ENCODE results near the gene TRAPPC2L. TPM values are rescaled to one million over a fixed set of nuclear protein-coding genes. Genes with fewer than 3 reads are reported as not detected.
A peak's percentile ranks its signal among the peaks of the same experiment; 100 is the strongest.

TRAPPC2L gene
- total RNA-seq, 1 experiment from 2014 or later: 56.6 TPM

GRCh38 chr16:88899901-88900661, 43.2 kb downstream of the TRAPPC2L start:
- Histone ChIP-seq H3K4me3 (ENCODE audit: insufficient read depth, low read depth, low read length) (no peak overlapping the region), H3K36me3 (replicated peaks; ENCODE audit: control insufficient read depth, insufficient read depth, low read length) (no peaks in the 10 kb centered on the region)

GRCh38 chr16:88900662-88901052, 43.7 kb downstream of the TRAPPC2L start:
- no peaks in the 10 kb centered on the region for H3K36me3 ChIP-seq (replicated peaks; ENCODE audit: control insufficient read depth, insufficient read depth, low read length)
- no peak overlapping the region for H3K4me3 ChIP-seq (ENCODE audit: insufficient read depth, low read depth, low read length)
- H3K27me3 ChIP-seq (ENCODE audit: control insufficient read depth, insufficient read depth, low read length): no peaks in the 10 kb centered on the region
- no peak for DNase-seq

More at GRCh38 chr16:88899901-88900661, 43.2 kb downstream of the TRAPPC2L start:
- DNase-seq: no peak
- H3K27me3 ChIP-seq (ENCODE audit: control insufficient read depth, insufficient read depth, low read length): no peaks in the 10 kb centered on the region

GRCh38 chr16:88901718-88902337, 44.9 kb downstream of the TRAPPC2L start:
- Histone ChIP-seq H3K27me3 (ENCODE audit: control insufficient read depth, insufficient read depth, low read length) (no peaks in the 10 kb centered on the region), H3K4me3 (ENCODE audit: insufficient read depth, low read depth, low read length) (no peak overlapping the region), H3K36me3 (replicated peaks; ENCODE audit: control insufficient read depth, insufficient read depth, low read length) (no peaks in the 10 kb centered on the region)
- DNase-seq: peak; percentile 82

- no peak for DNase-seq
- Histone ChIP-seq H3K4me3 (ENCODE audit: insufficient read depth, low read depth, low read length) (no peak overlapping the region), H3K36me3 (replicated peaks; ENCODE audit: control insufficient read depth, insufficient read depth, low read length) (no peaks in the 10 kb centered on the region), H3K27me3 (ENCODE audit: control insufficient read depth, insufficient read depth, low read length) (no peaks in the 10 kb centered on the region)
Observed at GRCh38 chr16:88902744-88903143, 45.8 kb downstream of the TRAPPC2L start.

- no peak overlapping the region for H3K4me3 ChIP-seq (ENCODE audit: insufficient read depth, low read depth, low read length)
- no peaks in the 10 kb centered on the region for H3K36me3 ChIP-seq (replicated peaks; ENCODE audit: control insufficient read depth, insufficient read depth, low read length)
Observed at GRCh38 chr16:88903267-88903666, 46.3 kb downstream of the TRAPPC2L start.

GRCh38 chr16:88904676-88905365, 47.9 kb downstream of the TRAPPC2L start:
- no peaks in the 10 kb centered on the region for H3K27me3 ChIP-seq (ENCODE audit: control insufficient read depth, insufficient read depth, low read length)
- H3K36me3 ChIP-seq (replicated peaks; ENCODE audit: control insufficient read depth, insufficient read depth, low read length): no peaks in the 10 kb centered on the region
- DNase-seq: no peak
- H3K4me3 ChIP-seq (ENCODE audit: insufficient read depth, low read depth, low read length): no peak overlapping the region

More at GRCh38 chr16:88903267-88903666, 46.3 kb downstream of the TRAPPC2L start:
- no peak for DNase-seq
- H3K27me3 ChIP-seq (ENCODE audit: control insufficient read depth, insufficient read depth, low read length): no peaks in the 10 kb centered on the region

- no peaks in the 10 kb centered on the region for H3K36me3 ChIP-seq (replicated peaks; ENCODE audit: control insufficient read depth, insufficient read depth, low read length)
- no peaks in the 10 kb centered on the region for H3K27me3 ChIP-seq (ENCODE audit: control insufficient read depth, insufficient read depth, low read length)
- DNase-seq: peak; percentile 99
- no peak overlapping the region; the same call in 1 of the 2 replicates for H3K4me3 ChIP-seq (ENCODE audit: insufficient read depth, low read depth, low read length)
Observed at GRCh38 chr16:88905563-88905962, 48.6 kb downstream of the TRAPPC2L start.

- DNase-seq: no peak
- Histone ChIP-seq H3K4me3 (ENCODE audit: insufficient read depth, low read depth, low read length) (no peak overlapping the region), H3K36me3 (replicated peaks; ENCODE audit: control insufficient read depth, insufficient read depth, low read length) (no peaks in the 10 kb centered on the region), H3K27me3 (ENCODE audit: control insufficient read depth, insufficient read depth, low read length) (no peaks in the 10 kb centered on the region)
Observed at GRCh38 chr16:88906020-88906419, 49.1 kb downstream of the TRAPPC2L start.

- H3K36me3 ChIP-seq (replicated peaks; ENCODE audit: control insufficient read depth, insufficient read depth, low read length): no peaks in the 10 kb centered on the region
- DNase-seq: no peak
Observed at GRCh38 chr16:88906535-88907105, 49.7 kb downstream of the TRAPPC2L start.

GRCh38 chr16:88907768-88908167, 50.8 kb downstream of the TRAPPC2L start:
- Histone ChIP-seq H3K36me3 (replicated peaks; ENCODE audit: control insufficient read depth, insufficient read depth, low read length) (no peaks in the 10 kb centered on the region), H3K4me3 (ENCODE audit: insufficient read depth, low read depth, low read length) (no peak overlapping the region), H3K27me3 (ENCODE audit: control insufficient read depth, insufficient read depth, low read length) (no peaks in the 10 kb centered on the region)
- no peak for DNase-seq

More at GRCh38 chr16:88906535-88907105, 49.7 kb downstream of the TRAPPC2L start:
- no peak overlapping the region for H3K4me3 ChIP-seq (ENCODE audit: insufficient read depth, low read depth, low read length)
- H3K27me3 ChIP-seq (ENCODE audit: control insufficient read depth, insufficient read depth, low read length): no peaks in the 10 kb centered on the region

GRCh38 chr16:88908307-88908706, 51.4 kb downstream of the TRAPPC2L start:
- H3K36me3 ChIP-seq (replicated peaks; ENCODE audit: control insufficient read depth, insufficient read depth, low read length): no peaks in the 10 kb centered on the region
- H3K4me3 ChIP-seq (ENCODE audit: insufficient read depth, low read depth, low read length): no peak overlapping the region
- no peak for DNase-seq
- H3K27me3 ChIP-seq (ENCODE audit: control insufficient read depth, insufficient read depth, low read length): no peaks in the 10 kb centered on the region

GRCh38 chr16:88909431-88910210, 52.7 kb downstream of the TRAPPC2L start:
- Histone ChIP-seq H3K27me3 (ENCODE audit: control insufficient read depth, insufficient read depth, low read length) (no peaks in the 10 kb centered on the region), H3K36me3 (replicated peaks; ENCODE audit: control insufficient read depth, insufficient read depth, low read length) (no peaks in the 10 kb centered on the region), H3K4me3 (ENCODE audit: insufficient read depth, low read depth, low read length) (no peak overlapping the region)
- DNase-seq: no peak

- no peak for DNase-seq
Observed at GRCh38 chr16:88910284-88911135, 53.6 kb downstream of the TRAPPC2L start.

More at GRCh38 chr16:88910284-88911135, 53.6 kb downstream of the TRAPPC2L start:
- no peaks in the 10 kb centered on the region for H3K27me3 ChIP-seq (ENCODE audit: control insufficient read depth, insufficient read depth, low read length)
- no peaks in the 10 kb centered on the region for H3K36me3 ChIP-seq (replicated peaks; ENCODE audit: control insufficient read depth, insufficient read depth, low read length)
- H3K4me3 ChIP-seq (ENCODE audit: insufficient read depth, low read depth, low read length): no peak overlapping the region

All from H7 (cell line).